Heart left ventricle (tissue), 13 donors: ENCODE data around the gene RPS19.

ENCODE experiments used
- CTCF ChIP-seq, 12 donors: fragments of 200-600 bp; sonication (generic) in 4 of 12; IDR thresholded peaks; one replicate each; pipeline versions ENCODE4 v1.5.0 to v1.8.0; 2018 to 2022; ENCODE audit warnings: antibody characterized with exemption in 12 of 12, mild to moderate bottlenecking in 5 of 12
- POLR2A ChIP-seq, 2 donors: fragments of 450-650 bp; IDR thresholded peaks; one replicate each; pipeline ENCODE4 v1.6.1; 2017; ENCODE audit warnings: antibody characterized with exemption in 2 of 2, mild to moderate bottlenecking in 2 of 2, moderate library complexity in 2 of 2
- donor health status: ischemic (EF 13 %, LVEDD 7.1; RV severe dilation, severe dysfunction).
- donor health status: DM: no; HTN: yes; CAD: no.
- donor health status: DM: no; HTN: no; CAD: no.
- donor health status: ischemic (EF 25% LVEDD 6.9; RV normal size, moderate dysfunction).
- donor health status: ischemic (EF 25% LVEDD 5.7; RV mildly dilated, moderate dysfunction).
- donor health status: ischemic (EF 35%, LVEDD 5.7; RV mildly dilated, moderate dysfunction).
- donor health status: nonischemic (EF 11% LVEDD 7.7; RV severe dilation, severe dysfunction).
- donor health status: DM: yes; HTN: yes; CAD: no.
- donor health status: PGD.
- donor health status: ischemic (EF 29% LVEDD 5.4; RV normal size, mild dysfunction).
- donor health status: nonischemic (EF 23%, LVEDD 6.1; RV moderate dilation, normal function).

GRCh38 chr19:41816761-41817160 is 43.3 kb upstream of the RPS19 start:
- TF ChIP-seq CTCF (IDR thresholded peaks at IDR 0.05) = no peak
- TF ChIP-seq POLR2A (IDR thresholded peaks at IDR 0.05) = no peak
